Gastrocnemius medialis (tissue), 4 donors: ENCODE results near the gene MYB. TPM values are rescaled to one million over a fixed set of nuclear protein-coding genes. Genes with fewer than 3 reads are reported as not detected.

Experiments
- ATAC-seq, 2 donors: fragments of 150-250 bp; one replicate each; pipeline ENCODE4 v1.9.1; 2016
- DNase-seq, 2 donors: peaks; one replicate each; pipeline ENCODE4 v3.0.0-alpha.2; 2019
- H3K27ac ChIP-seq, 4 donors: fragments of 200-600 bp; sonication (generic); 1 replicate in 1 of 4; 2 replicates in 3 of 4; pipeline ENCODE4 v1.5.1; 2016 to 2018; ENCODE audit warnings: mild to moderate bottlenecking in 2 of 4, moderate library complexity in 1 of 4
- H3K27me3 ChIP-seq, 3 donors: fragments of 200-600 bp; sonication (generic) in 2 of 3; 1 replicate in 1 of 3; 2 replicates in 2 of 3; pipeline versions ENCODE4 v1.5.1 to v1.6.0; 2016 to 2019; ENCODE audit warnings: mild to moderate bottlenecking in 1 of 3, moderate library complexity in 1 of 3
- H3K36me3 ChIP-seq, 2 donors: fragments of 200-600 bp; sonication (generic) in 1 of 2; one replicate each; pipeline ENCODE4 v1.5.1; 2017 to 2018
- H3K4me1 ChIP-seq, 2 donors: fragments of 200-600 bp; sonication (generic) in 1 of 2; one replicate each; pipeline ENCODE4 v1.5.1; 2016 to 2017; ENCODE audit warnings: mild to moderate bottlenecking in 2 of 2
- H3K4me3 ChIP-seq, 4 donors: fragments of 200-600 bp; sonication (generic) in 3 of 4; 1 replicate in 1 of 4; 2 replicates in 3 of 4; pipeline ENCODE4 v1.5.1; 2016 to 2019; ENCODE audit warnings: mild to moderate bottlenecking in 2 of 4
- H3K9me3 ChIP-seq, 3 donors: fragments of 200-600 bp; sonication (generic) in 2 of 3; 1 replicate in 1 of 3; 2 replicates in 2 of 3; pipeline ENCODE4 v1.5.1; 2016 to 2019
- POLR2A ChIP-seq, 2 donors: fragments of 450-650 bp; IDR thresholded peaks; one replicate each; pipeline ENCODE4 v1.6.1; 2017; ENCODE audit warnings: antibody characterized with exemption in 2 of 2, mild to moderate bottlenecking in 2 of 2, moderate library complexity in 2 of 2
- in situ Hi-C, 4 donors: fragments of 200-750 bp; cut with MboI; loops; one replicate each; pipeline versions ENCODE4 v1.15.0 to v1.8.0; 2017; ENCODE audit warnings: low sequenced_read_pairs in 4 of 4
- intact Hi-C: fragments of 100-400 bp; cut with DNase I; formaldehyde crosslinking; loops from one replicate; pipeline ENCODE4 v1.15.1; 2023; ENCODE audit warnings: low total_unique reads
- total RNA-seq, 4 donors: library from RNA; depleted of rRNA; stranded (reverse); fragments of >200 nt; gene quantifications; one replicate each; pipeline versions ENCODE4 v1.1.0 to v1.2.3, GENCODE V29; 2016
- TF ChIP-seq, protein P1 (sequence below), 5 experiments: fragments of 450-650 bp in 3 of 5; fragments of 200-600 bp in 2 of 5; sonication (generic) in 2 of 5; IDR thresholded peaks in 4 of 5; conservative IDR thresholded peaks in 1 of 5; 1 replicate in 4 of 5; 2 replicates in 1 of 5; pipeline ENCODE4 v1.5.1; 2016 to 2019; ENCODE audit warnings: antibody characterized with exemption in 5 of 5, mild to moderate bottlenecking in 3 of 5, moderate library complexity in 3 of 5

MYB gene
- total RNA-seq, 4 donors from 2014 or later: 0.13 to 0.16 (median 0.15) TPM; not detected in 1

- Histone ChIP-seq H3K36me3 (no peaks in the 10 kb centered on the region), H3K27me3 (no peaks in the 10 kb centered on the region), H3K27ac (no peak overlapping the region), H3K9me3 (no peaks in the 10 kb centered on the region), H3K4me3 (no peak overlapping the region), H3K4me1 (no peaks in the 10 kb centered on the region)
- in situ Hi-C loops: no loop called here
- TF ChIP-seq, protein P1, sequence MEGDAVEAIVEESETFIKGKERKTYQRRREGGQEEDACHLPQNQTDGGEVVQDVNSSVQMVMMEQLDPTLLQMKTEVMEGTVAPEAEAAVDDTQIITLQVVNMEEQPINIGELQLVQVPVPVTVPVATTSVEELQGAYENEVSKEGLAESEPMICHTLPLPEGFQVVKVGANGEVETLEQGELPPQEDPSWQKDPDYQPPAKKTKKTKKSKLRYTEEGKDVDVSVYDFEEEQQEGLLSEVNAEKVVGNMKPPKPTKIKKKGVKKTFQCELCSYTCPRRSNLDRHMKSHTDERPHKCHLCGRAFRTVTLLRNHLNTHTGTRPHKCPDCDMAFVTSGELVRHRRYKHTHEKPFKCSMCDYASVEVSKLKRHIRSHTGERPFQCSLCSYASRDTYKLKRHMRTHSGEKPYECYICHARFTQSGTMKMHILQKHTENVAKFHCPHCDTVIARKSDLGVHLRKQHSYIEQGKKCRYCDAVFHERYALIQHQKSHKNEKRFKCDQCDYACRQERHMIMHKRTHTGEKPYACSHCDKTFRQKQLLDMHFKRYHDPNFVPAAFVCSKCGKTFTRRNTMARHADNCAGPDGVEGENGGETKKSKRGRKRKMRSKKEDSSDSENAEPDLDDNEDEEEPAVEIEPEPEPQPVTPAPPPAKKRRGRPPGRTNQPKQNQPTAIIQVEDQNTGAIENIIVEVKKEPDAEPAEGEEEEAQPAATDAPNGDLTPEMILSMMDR (IDR thresholded peaks at IDR 0.05 in 4 of 5, conservative IDR thresholded peaks at IDR 0.05 in 1 of 5): no peak
- TF ChIP-seq POLR2A (IDR thresholded peaks at IDR 0.05): no peak
- ATAC-seq (no peak), DNase-seq (no peak)
- intact Hi-C loops: no loop called here
Measured at GRCh38 chr6:135234492-135234780, 53.3 kb downstream of the MYB start.

DNA sequence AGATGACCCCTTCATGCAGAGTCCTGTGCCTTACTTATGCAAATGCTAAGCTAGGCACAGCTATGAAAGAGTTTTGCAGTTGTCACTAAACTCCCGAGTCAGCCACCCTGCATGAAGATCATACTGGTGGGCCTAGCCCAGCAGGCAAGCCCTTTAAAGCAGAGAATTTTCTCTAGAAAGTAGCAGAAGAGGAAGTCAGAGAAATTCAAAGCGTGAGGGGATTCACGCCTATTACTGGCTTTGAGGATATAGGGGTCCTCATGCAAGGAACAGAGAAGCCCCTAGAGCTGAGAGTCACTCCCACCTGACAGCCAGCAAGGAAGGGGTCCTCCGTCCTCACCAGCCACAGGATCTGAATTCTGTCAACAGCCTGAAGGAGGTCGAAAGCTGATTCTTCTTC lies 54.6 kb downstream of the MYB start:
- TF ChIP-seq, protein P1 (IDR thresholded peaks at IDR 0.05 in 4 of 5, conservative IDR thresholded peaks at IDR 0.05 in 1 of 5): no peak
- Histone ChIP-seq H3K27me3 (no peaks in the 10 kb centered on the region), H3K36me3 (no peaks in the 10 kb centered on the region), H3K9me3 (no peaks in the 10 kb centered on the region), H3K4me3 (no peak overlapping the region), H3K4me1 (no peaks in the 10 kb centered on the region), H3K27ac (no peak overlapping the region)
- ATAC-seq: no peak
- in situ Hi-C loops: no loop called here
- intact Hi-C loops: no loop called here
- DNase-seq: no peak

GRCh38 chr6:135236319-135236718 lies 55.2 kb downstream of the MYB start:
- no peak overlapping the region for H3K27ac ChIP-seq
- H3K9me3 ChIP-seq: no peaks in the 10 kb centered on the region
- intact Hi-C loops (no loop called here), in situ Hi-C loops (no loop called here)
- no peaks in the 10 kb centered on the region for H3K4me1 ChIP-seq
- no peak for TF ChIP-seq POLR2A (IDR thresholded peaks at IDR 0.05)
- TF ChIP-seq, protein P1 (IDR thresholded peaks at IDR 0.05 in 4 of 5, conservative IDR thresholded peaks at IDR 0.05 in 1 of 5): no peak
- ATAC-seq (no peak), DNase-seq (no peak)
- no peaks in the 10 kb centered on the region for H3K27me3 ChIP-seq
- H3K36me3 ChIP-seq: no peaks in the 10 kb centered on the region
- H3K4me3 ChIP-seq: no peak overlapping the region

DNA sequence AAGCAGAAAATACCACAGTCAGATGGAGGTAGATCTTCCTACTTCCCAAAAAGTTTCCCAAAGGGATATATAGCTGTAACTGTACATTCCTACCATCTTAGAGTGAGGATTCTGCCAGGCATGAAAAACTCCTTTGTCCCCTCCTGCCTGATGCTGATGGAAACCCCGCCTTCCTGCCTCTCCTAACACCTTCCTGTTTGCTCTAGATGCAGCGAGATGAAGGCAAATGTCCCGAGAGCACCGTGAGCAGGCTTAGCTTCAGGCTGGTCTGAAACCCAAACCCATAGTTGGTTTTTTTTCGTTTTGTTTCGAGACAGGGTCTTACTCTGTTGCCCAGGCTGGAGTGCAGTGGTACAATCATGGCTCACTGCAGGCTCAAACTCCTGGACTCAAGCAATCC lies 55.6 kb downstream of the MYB start:
- H3K9me3 ChIP-seq: no peaks in the 10 kb centered on the region
- no peak for DNase-seq
- no peaks in the 10 kb centered on the region for H3K27me3 ChIP-seq
- intact Hi-C loops: no loop called here
- TF ChIP-seq, protein P1 (IDR thresholded peaks at IDR 0.05 in 4 of 5, conservative IDR thresholded peaks at IDR 0.05 in 1 of 5): no peak
- TF ChIP-seq POLR2A (IDR thresholded peaks at IDR 0.05): no peak
- in situ Hi-C loops: no loop called here
- no peak for ATAC-seq
- H3K4me3 ChIP-seq: no peak overlapping the region
- H3K36me3 ChIP-seq: no peaks in the 10 kb centered on the region
- no peak overlapping the region for H3K27ac ChIP-seq
- no peaks in the 10 kb centered on the region for H3K4me1 ChIP-seq

GRCh38 chr6:135240711-135241110 lies 59.6 kb downstream of the MYB start:
- intact Hi-C loops: no loop called here
- no peak overlapping the region for H3K27ac ChIP-seq

More at GRCh38 chr6:135240711-135241110, 59.6 kb downstream of the MYB start:
- H3K36me3 ChIP-seq: no peaks in the 10 kb centered on the region
- TF ChIP-seq, protein P1 (IDR thresholded peaks at IDR 0.05 in 4 of 5, conservative IDR thresholded peaks at IDR 0.05 in 1 of 5): no peak
- no peak for TF ChIP-seq POLR2A (IDR thresholded peaks at IDR 0.05)
- no peak overlapping the region for H3K4me3 ChIP-seq
- ATAC-seq (no peak), DNase-seq (no peak)
- in situ Hi-C loops: no loop called here
- H3K4me1 ChIP-seq: no peaks in the 10 kb centered on the region
- H3K9me3 ChIP-seq: no peaks in the 10 kb centered on the region
- H3K27me3 ChIP-seq: no peaks in the 10 kb centered on the region
